ENCODE results near the gene PRDM16.

DNA sequence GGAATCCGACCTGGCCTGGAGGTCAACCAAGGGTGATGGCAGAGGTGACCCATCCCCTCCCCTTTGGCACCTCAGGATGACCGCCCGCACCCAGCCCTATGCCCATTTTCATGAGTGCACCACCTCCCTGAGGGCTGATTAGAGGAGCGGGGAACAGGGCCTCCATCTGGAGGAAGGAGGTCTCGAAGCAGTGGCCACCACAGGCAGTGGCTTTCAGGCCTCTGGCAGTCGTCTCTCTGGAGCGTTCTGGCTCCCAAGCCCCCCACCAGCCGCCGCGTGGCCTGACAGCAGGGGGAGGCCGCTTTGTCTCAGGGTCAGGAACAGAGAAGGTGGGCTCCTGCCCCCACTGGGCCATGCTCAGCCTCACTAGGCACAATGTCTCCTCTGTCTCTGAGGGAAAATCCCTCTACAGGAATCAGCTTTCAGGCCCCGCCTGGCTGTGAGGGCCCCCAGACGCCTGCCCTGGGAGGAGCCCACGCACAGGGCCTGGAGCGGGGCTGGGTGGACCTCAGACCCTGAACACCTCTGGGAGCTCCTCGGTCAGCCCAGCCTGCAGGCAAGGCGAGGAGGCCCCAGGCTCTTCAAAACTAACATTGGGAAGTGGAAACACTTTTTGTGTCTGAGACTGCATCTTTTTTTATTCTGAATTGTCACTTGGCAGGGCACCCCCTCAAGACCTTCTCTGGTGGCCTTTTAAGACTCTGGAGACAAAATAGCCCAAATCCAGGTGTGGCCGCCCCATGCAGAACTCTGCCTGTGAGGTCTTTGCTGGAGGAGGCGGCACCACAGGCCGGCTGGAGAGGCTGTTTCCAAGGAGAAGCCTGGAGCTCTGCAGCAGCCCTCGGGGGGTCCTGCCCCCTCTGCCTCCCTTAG lies 257.7 kb downstream of the PRDM16 start:
- TF ChIP-seq, protein P1, sequence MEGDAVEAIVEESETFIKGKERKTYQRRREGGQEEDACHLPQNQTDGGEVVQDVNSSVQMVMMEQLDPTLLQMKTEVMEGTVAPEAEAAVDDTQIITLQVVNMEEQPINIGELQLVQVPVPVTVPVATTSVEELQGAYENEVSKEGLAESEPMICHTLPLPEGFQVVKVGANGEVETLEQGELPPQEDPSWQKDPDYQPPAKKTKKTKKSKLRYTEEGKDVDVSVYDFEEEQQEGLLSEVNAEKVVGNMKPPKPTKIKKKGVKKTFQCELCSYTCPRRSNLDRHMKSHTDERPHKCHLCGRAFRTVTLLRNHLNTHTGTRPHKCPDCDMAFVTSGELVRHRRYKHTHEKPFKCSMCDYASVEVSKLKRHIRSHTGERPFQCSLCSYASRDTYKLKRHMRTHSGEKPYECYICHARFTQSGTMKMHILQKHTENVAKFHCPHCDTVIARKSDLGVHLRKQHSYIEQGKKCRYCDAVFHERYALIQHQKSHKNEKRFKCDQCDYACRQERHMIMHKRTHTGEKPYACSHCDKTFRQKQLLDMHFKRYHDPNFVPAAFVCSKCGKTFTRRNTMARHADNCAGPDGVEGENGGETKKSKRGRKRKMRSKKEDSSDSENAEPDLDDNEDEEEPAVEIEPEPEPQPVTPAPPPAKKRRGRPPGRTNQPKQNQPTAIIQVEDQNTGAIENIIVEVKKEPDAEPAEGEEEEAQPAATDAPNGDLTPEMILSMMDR (IDR thresholded peaks at IDR 0.05; ENCODE audit: low read length): no peak
- TF ChIP-seq EZH2 (IDR thresholded peaks at IDR 0.05; ENCODE audit: borderline replicate concordance, low read length): no peak

All from OCI-LY1 (cell line).